Activated T-helper 9 cell treated with anti-CD3 and anti-CD28 coated beads, Interleukin-2, amount 50 U/mL, for 16 hours (primary cell): Measurements from ENCODE around the gene RASSF1.
A peak's percentile ranks its signal among the peaks of the same experiment; 100 is the strongest.

ENCODE experiments used
- DNase-seq: peaks from one replicate; pipeline ENCODE4 v3.0.0-alpha.2; 2020; ENCODE audit warnings: low read depth

Gene RASSF1

DNA sequence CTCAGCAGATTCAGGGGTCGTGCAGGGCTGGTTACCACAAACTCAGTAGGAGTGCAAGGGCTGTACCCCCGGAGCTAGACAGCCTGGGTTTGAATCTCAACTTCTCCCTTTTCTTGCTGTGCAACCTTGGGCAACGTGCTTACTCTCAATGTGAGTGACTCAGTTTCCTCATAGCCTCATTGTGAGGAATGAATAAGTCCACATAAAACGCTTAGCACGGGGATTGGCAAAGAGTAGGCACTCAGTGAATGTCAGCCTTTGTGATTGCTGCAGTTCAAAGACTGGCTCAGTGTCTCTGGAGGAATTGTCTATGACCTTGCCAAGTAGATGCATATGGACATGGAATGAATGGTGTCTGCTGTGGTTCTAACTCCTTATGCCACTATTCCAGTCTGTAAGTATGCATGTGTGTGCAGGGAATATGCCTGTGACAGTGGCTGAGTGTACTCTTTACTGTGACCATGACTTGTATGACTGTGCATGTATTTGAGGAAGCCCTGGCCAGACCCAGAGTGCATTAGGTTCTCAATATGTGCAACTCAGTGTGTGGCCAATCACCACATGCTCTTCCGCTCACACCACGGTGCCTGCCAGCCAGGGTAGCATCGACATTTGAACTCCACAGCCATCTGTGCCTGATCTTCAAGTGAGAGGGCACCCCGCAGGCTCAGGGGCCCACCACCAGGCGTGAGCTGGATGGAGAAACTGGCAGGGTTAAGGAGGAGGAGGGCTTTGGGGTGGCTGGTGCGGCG lies 40.5 kb downstream of the RASSF1 start:
- DNase-seq = no peak

GRCh38 chr3:50299638-50299928 lies 41.1 kb downstream of the RASSF1 start:
- DNase-seq = no peak

DNA sequence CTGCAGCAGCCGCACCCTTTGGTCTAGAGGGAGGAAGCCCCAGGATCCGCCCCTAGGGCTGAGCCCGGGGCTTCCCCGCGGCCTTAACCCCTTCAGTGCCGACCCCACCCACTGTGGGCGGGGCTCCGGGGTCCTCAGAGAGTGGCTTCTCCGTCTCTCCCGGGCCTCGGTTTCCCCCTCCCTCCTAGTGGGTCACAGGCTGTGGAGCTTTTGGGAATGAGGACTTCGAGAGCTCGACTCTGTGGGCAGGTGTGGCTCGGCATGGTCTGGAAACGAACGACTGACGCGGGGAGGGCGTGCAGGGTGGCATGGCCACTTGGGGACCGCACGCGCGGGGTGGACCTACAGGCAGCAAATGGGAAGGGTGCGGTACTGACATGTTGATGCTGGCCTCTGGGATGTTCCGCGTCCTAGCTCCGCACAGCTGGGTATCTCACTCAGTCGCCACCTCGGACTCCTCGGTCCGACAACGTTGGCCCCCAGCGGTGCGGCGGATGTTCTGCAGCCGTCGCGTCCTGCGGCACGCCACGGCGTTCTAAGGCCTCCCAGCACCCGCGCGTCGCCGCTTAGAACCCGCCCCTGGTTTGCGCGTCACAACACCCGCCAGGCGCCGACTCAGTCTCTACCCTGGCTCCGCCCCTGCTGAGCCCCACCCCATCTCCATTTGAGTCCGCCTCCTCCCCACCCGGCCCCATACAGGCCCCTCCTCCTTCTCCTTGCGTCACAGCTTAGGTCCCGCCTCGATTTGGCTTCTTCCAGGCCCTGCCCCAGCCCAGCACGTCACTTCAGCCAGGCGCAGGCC lies 41.6 kb downstream of the RASSF1 start, which contains the start of the genes HYAL3 and NAA80:
HYAL3 (minus strand) TSS at position 570 of the 802 bp plus-strand sequence. CDS start 3,803 bp downstream, outside the sequence.
NAA80 (minus strand) TSS at position 570 of the 802 bp plus-strand sequence. CDS start 1,942 bp downstream, outside the sequence.
- DNase-seq = peak; percentile 98

DNA sequence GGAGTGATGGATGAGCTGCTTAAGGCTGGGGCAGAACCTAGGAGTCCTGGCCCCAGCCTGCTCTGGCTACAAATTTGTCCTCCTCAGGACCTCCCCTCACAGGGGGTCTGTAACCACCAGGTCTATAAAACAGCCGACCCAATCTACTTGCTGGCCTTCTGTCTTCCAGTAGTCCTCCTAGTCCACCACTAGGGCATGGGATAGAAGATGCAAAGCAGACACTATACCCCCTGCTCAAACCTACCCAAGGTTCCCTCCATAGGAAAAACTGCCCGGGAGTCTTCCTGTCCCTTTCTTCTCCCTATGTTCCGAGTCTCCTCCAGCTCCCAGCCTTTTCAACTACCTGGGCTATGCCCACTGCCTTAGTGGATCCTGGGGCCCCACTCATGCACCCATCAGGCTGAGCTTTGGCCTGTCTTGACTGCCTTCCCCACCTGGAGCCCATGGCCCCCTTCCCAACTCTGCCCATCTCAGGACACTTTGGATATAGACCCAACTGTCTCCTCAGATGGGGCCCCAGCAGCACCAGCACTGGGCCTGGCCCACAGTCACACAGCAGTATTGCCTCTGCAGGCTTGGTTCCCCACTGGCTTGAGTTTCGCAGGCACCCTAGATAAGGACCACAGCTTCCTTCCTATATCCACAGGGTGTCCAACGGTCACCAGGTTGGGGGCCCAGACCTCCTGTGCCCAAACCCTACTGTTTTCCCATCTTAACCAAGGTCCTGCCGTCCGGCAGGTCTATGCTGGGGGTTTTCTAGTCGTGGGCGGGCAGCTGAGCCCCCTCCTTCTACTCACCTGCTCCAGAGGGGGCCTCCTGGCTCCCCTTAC lies 42.5 kb downstream of the RASSF1 start:
- DNase-seq = no peak

DNA sequence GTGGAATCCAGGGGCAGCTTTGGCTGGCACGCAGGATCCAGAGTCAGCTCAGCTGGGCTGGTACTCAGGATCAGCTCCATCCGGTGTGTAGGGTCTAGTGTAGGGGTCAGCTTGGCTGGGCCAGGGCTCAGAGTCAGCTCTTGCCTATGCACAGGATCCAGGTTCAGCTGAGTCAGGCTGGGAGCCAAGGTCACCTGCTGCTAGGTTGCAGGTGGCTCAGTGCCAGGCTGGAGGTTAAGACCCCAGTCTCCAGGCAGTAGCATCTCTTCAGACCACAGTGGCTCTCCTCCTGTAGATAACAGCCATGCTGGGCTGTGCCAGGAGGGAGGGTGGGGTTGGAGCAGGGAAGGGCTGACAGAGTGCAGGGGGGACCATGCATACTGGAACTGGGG lies 43.3 kb downstream of the RASSF1 start:
- no peak for DNase-seq

GRCh38 chr3:50296721-50297383 lies 43.8 kb downstream of the RASSF1 start:
- no peak for DNase-seq

- no peak for DNase-seq
These were observed 44.8 kb downstream of the RASSF1 start for GRCh38 chr3:50295553-50296431.

DNA sequence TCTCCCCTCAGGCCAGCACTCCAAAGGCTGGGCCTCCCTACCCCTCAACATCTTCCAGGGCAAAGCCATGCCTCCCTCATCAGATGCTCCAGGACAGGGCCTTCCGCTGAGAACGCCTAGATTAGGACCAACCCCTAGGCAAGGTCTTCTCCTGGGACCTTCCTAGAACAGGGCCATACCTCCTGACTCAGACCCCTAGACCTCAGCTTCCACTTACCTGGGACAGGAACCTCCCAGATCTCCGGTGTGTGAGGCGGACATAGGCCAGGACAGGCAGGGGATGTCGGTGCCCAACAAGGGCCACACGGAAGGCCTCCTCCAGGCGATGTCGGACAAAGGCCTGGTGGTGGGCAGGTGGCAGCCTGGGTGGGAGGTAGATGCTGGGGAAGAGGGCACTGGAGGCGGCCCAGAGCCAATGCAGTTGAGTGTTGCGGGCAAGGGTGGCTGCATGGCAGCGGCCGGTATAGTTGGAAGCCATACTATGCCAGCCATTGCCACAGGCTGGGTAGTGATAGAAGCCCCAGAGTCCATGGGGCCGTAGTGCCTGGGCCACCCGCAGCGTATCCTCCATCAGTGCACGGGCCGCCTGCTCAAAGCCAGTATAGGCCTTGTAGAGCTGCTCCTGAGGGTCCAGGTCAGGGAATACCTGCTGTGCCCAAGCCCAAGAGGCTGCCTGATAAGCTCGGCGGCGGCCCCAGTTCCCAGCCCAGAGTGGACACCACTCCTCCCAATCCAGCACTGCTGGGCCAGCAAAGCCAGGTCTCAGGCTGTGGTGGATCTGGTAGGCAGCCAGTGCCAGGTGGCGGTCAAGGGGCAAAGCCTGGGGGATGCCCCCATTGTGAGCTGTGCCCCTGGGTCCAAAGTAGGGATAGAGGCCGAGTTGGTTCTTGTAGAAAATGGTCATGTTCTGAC lies 45.9 kb downstream of the RASSF1 start:
- DNase-seq = no peak

DNA sequence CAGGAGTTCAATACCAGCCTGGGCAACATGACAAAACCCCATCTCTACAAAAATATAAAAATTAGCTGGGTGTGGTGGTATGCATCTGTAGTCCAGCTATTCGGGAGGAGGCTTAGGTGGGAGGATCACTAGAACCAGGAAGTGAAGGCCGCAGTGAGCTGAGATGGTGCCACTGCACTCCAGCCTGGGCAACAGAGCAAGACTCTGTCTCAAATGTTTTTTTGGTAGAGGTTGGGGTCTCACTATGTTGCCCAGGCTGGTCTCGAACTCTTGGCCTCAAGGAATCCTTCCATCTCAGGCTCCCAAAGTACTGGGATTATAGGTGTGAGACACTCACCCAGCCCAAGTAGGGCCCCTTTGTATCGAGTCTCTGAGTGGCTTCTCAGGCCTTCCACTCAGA lies 46.5 kb downstream of the RASSF1 start:
- no peak for DNase-seq

DNA sequence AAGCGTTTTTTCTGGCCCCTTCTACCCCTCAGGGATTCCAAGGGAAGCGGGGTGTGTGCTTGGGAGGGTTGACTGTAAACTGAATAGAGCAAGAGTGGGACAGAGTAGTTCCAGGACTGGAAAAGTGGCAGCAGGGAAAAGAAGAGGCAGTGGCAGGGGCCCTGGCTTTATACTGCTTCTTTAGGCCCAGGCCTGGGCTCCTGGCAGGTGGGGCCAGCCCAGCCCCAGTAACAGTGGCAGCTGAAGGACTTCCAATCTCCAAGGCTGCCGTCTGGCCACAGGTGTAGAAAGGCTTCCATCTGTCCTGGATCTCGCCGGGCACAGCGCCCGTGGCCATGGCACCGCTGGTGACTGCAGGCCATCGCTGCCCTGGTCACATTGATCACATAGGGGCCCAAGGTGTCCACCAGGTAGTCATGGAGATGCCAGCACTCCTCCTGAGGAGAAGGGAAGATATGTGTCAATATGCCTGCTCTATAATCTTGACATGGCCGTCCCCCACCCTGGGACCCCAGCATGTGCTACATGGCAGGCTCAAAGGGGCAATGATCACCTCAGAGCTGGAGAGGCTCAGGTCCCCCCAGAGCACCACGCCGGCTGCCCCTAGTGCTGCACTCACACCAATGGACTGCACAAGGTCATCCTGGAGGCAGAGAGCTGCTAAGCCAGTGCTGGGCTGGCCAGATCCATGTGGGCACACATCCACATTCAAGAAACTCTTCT lies 47.4 kb downstream of the RASSF1 start:
- no peak for DNase-seq

DNA sequence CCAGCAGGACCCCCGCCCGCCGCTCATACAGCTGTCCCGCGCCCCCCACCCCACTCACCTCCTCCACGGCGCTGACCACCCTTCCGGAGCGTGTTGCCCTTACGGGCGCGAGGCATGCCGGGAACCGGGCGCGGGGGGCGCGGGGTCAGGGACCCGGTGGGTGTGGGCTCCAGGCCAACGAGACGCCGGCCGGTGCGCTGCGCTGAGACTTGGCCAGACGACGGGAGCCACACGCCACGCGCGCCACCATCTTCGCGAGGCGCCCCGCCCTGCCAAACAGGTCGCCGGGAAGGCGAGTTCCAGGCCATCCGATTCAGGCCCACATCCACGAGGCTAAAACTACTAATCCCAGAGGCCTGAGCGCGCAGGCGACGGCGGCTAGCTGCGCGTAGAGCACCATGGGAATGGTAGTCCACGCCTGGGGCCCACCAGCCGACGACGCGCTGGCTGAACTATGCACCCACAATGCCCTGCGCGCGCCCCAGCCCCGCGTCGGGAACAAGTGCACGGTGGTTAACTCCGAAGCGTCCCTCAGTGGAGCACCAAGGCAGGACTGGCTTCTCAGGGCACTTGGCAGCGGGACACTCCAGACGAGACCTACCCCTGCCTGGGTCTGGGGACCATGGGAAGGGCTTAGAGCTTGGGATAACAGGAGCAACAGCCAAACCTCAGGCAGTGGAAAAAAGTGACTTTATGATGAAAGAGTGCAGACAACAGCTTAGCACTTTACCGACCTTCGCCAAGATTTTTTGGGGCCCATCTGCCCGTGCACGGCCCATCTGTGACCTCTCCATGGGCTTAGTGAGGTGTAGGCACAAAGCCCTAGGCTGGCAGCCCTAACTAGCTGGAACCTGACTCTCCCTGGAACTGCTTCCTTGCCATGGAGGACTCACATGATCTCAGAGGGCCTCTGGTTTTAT lies 48.2 kb downstream of the RASSF1 start, which contains the start of gene IFRD2:
IFRD2 (minus strand) TSS at position 271 of the 920 bp plus-strand sequence; CDS start at position 116, 155 bp downstream.
- DNase-seq = peak; percentile 94

DNA sequence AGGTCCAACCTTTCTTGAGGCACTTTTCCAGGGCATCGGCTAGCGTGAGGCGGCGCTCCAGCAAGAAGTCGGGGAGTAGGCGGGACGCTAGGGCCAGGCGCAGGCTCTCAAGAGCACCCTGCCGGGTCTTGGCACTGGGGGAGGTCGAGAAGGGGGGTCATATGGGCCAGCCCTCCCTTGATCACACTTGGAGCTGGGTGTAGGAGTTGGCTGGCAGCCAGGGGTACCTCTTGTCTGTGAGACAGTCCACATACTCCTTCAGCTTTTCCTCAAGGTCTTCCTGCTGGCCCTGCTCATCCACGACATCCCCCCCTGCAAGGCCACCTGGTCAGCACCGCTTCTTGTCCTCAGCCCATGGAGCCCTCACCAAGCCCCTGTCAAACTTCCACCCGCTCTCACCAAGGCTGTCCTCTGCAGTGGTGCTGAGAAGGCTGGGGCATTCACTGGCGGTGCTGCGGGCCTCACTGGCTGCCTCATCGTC lies 50.4 kb downstream of the RASSF1 start:
- no peak for DNase-seq

- no peak for DNase-seq
These were observed 51.5 kb downstream of the RASSF1 start for GRCh38 chr3:50289130-50289529.

- no peak for DNase-seq
These were observed 52.1 kb downstream of the RASSF1 start for GRCh38 chr3:50288387-50289007.

- no peak for DNase-seq
These were observed 53.4 kb downstream of the RASSF1 start for GRCh38 chr3:50287262-50287661.

GRCh38 chr3:50286322-50287227 lies 54.1 kb downstream of the RASSF1 start:
- no peak for DNase-seq
